ENCODE data around the gene ZNF691. TPM values are rescaled to one million over a fixed set of nuclear protein-coding genes. Genes with fewer than 3 reads are reported as not detected.
"Not testable (repeated sequence)": the region's sequence is repeated elsewhere in the genome, so short reads cannot be mapped to it uniquely, and the experiment has no call there.

Gene ZNF691
- total and polyA plus RNA-seq, 2 donors (not counting 3 experiments of a cell fraction or from before 2014, with no cell fraction given): 6.6 to 6.9 TPM

DNA sequence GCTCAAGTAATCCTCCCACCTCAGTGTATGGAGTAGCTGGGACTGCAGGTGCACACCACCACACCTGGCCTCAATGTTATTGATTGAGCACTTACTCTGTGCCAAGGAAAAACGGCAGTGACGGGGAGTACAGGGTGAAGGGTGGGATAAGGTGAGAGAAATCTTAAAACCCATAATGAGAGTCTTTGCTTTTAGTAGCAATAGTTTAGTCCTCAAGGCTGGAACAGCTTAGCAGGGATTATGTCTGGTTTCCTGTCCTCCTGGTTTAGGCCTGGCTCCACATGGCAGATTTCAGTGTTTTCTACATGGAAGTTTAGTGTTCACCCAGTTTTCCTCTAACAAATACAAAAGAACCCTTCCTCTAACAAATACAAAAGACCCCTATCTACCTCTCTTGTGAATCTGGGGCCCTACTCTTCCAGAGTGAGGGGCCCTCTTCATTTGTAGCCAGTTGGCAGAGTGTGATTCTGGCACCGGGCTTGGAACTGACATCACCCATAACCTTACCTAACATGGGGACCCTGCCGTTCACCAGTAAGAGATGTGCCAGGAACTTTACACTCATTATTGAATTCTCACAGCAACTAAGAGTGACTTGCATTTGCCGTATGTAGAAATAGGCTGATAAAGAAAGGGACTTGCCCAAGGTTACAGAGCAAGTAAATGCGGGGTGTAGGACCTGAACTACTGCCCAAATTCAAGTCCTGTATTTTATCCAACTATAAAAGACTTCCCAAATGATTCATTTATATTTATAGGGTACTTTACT lies 6.9 kb downstream of the ZNF691 start:
- no peak overlapping the region for H2AFZ ChIP-seq (ENCODE audit: low read depth, low read length)
- no peak overlapping the region for H3K27ac ChIP-seq (ENCODE audit: insufficient read depth, low read depth, low read length)
- no peak overlapping the region for H3K9ac ChIP-seq (replicated peaks; ENCODE audit: extremely low read depth, insufficient read depth, low read length)
- H4K20me1 ChIP-seq (replicated peaks; ENCODE audit: control insufficient read depth, extremely low read depth, insufficient read depth, low read length): no peaks in the 10 kb centered on the region
- H3K79me2 ChIP-seq (ENCODE audit: control insufficient read depth, insufficient read depth, low read length): no peaks in the 10 kb centered on the region
- H3K36me3 ChIP-seq (ENCODE audit: control insufficient read depth in 2 of 2, extremely low read depth in 1 of 2, insufficient read depth in 2 of 2, low read length in 2 of 2): peaks cover 0 to 17% of the 10 kb centered on the region in 2 experiments
- H3K4me3 ChIP-seq (replicated peaks in 1 of 3; ENCODE audit: insufficient read depth in 1 of 3, low read depth in 1 of 3, low read length in 3 of 3): no peak overlapping the region
- intact Hi-C loops (cut with micrococcal nuclease) (no loop called here), dilution Hi-C loops (cut with MboI; ENCODE audit: extremely low pct_ligation_motif_present, low sequenced_read_pairs) (no loop called here)
- no peaks in the 10 kb centered on the region for H3K4me1 ChIP-seq (ENCODE audit: control insufficient read depth, extremely low read depth, insufficient read depth, low read length)
- BruUV-seq (replicated peaks): no TSS peak
- TF ChIP-seq POLR2AphosphoS5 (IDR thresholded peaks at IDR 0.05; ENCODE audit: insufficient read depth, low read depth, low read length): no peak
- no peak for TF ChIP-seq GATA2 (IDR thresholded peaks at IDR 0.05; ENCODE audit: insufficient read depth, insufficient read length, low read depth, low read length)
- TF ChIP-seq, protein P1, sequence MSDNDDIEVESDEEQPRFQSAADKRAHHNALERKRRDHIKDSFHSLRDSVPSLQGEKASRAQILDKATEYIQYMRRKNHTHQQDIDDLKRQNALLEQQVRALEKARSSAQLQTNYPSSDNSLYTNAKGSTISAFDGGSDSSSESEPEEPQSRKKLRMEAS (IDR thresholded peaks at IDR 0.05; ENCODE audit: insufficient read depth, insufficient read length): no peak
- TF ChIP-seq POLR2A (IDR thresholded peaks at IDR 0.05; ENCODE audit: low read depth, low read length): no peak
- TF ChIP-seq JUN (IDR thresholded peaks at IDR 0.05; ENCODE audit: borderline replicate concordance, insufficient read depth, insufficient read length, low read depth): no peak
- no peak for TF ChIP-seq FOS (IDR thresholded peaks at IDR 0.05; ENCODE audit: borderline replicate concordance, insufficient read depth, low read length)
- TF ChIP-seq EZH2 (IDR thresholded peaks at IDR 0.05; ENCODE audit: borderline replicate concordance, low read depth, low read length, severe bottlenecking): no peak
- TF ChIP-seq, protein P2, sequence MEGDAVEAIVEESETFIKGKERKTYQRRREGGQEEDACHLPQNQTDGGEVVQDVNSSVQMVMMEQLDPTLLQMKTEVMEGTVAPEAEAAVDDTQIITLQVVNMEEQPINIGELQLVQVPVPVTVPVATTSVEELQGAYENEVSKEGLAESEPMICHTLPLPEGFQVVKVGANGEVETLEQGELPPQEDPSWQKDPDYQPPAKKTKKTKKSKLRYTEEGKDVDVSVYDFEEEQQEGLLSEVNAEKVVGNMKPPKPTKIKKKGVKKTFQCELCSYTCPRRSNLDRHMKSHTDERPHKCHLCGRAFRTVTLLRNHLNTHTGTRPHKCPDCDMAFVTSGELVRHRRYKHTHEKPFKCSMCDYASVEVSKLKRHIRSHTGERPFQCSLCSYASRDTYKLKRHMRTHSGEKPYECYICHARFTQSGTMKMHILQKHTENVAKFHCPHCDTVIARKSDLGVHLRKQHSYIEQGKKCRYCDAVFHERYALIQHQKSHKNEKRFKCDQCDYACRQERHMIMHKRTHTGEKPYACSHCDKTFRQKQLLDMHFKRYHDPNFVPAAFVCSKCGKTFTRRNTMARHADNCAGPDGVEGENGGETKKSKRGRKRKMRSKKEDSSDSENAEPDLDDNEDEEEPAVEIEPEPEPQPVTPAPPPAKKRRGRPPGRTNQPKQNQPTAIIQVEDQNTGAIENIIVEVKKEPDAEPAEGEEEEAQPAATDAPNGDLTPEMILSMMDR (IDR thresholded peaks at IDR 0.05; ENCODE audit: extremely low read depth in 1 of 2, insufficient read depth in 1 of 2, low read depth in 1 of 2, low read length in 2 of 2): no peak
- no peak for DNase-seq (ENCODE audit: low read depth, low spot score)
- POLR2A ChIA-PET: no interaction called here
- H3K27me3 ChIP-seq (ENCODE audit: control insufficient read depth in 2 of 2, insufficient read depth in 2 of 2, low read length in 2 of 2): peaks cover 0 to 1% of the 10 kb centered on the region in 2 experiments
- H3K4me2 ChIP-seq (ENCODE audit: insufficient read depth, low read length): no peak overlapping the region
- no peak for FAIRE-seq
- no peaks in the 10 kb centered on the region for H3K9me1 ChIP-seq (replicated peaks; ENCODE audit: control insufficient read depth, extremely low read depth, insufficient read depth, low read length)
- CTCF ChIA-PET: no interaction called here
- H3K9me3 ChIP-seq (replicated peaks; ENCODE audit: control insufficient read depth, insufficient read depth, low read length): no peaks in the 10 kb centered on the region

DNA sequence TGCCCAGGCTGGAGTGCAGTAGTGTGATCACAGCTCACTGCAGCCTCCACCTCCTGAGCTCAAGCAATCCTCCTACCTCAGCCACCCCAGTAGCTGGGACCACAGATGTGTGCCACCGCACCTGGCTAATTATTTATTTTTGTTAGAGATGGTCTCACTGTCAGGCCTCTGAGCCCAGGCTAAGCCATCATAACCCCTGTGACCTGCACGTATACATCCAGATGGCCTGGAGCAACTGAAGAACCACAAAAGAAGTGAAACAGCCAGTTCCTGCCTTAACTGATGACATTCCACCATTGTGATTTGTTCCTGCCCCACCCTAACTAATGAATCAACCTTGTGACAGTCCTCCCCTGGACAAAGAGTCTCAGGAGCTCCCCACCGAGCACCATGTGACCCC lies 10.1 kb downstream of the ZNF691 start:
- H2AFZ ChIP-seq (ENCODE audit: low read depth, low read length); H3K9me3 ChIP-seq (replicated peaks; ENCODE audit: control insufficient read depth, insufficient read depth, low read length); dilution Hi-C loops (cut with MboI; ENCODE audit: extremely low pct_ligation_motif_present, low sequenced_read_pairs); FAIRE-seq; H3K4me1 ChIP-seq (ENCODE audit: control insufficient read depth, extremely low read depth, insufficient read depth, low read length); POLR2A ChIA-PET; DNase-seq (ENCODE audit: low read depth, low spot score); H3K27ac ChIP-seq (ENCODE audit: insufficient read depth, low read depth, low read length); BruUV-seq (replicated peaks); H3K27me3 ChIP-seq (ENCODE audit: control insufficient read depth in 2 of 2, insufficient read depth in 2 of 2, low read length in 2 of 2); H4K20me1 ChIP-seq (replicated peaks; ENCODE audit: control insufficient read depth, extremely low read depth, insufficient read depth, low read length); H3K36me3 ChIP-seq (ENCODE audit: control insufficient read depth in 2 of 2, extremely low read depth in 1 of 2, insufficient read depth in 2 of 2, low read length in 2 of 2); intact Hi-C loops (cut with micrococcal nuclease); H3K4me2 ChIP-seq (ENCODE audit: insufficient read depth, low read length); H3K9me1 ChIP-seq (replicated peaks; ENCODE audit: control insufficient read depth, extremely low read depth, insufficient read depth, low read length); H3K79me2 ChIP-seq (ENCODE audit: control insufficient read depth, insufficient read depth, low read length); H3K4me3 ChIP-seq (replicated peaks in 1 of 3; ENCODE audit: insufficient read depth in 1 of 3, low read depth in 1 of 3, low read length in 3 of 3); H3K9ac ChIP-seq (replicated peaks; ENCODE audit: extremely low read depth, insufficient read depth, low read length): not testable (repeated sequence)
- CTCF ChIA-PET: interaction anchor here (0.9 to 1.0 kb wide), 2 partner anchors 10 to 217 kb away, joined by 3 to 8 read pairs; partner anchors contain the start of gene ZNF691

DNA sequence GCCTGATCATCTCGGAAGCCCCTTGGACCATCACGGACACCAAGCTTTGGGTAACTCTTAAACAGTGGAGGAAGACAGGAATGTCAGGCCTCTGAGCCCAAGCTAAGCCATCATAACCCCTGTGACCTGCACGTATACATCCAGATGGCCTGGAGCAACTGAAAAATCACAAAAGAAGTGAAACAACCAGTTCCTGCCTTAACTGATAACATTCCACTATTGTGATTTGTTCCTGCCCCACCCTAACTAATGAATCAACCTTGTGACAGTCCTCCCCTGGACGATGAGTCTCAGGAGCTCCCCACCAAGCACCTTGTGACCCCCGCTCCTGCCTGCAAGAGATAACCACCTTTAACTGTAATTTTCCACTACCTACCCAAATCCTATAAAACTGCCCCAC lies 13.0 kb downstream of the ZNF691 start:
- H3K27ac ChIP-seq (ENCODE audit: insufficient read depth, low read depth, low read length); H2AFZ ChIP-seq (ENCODE audit: low read depth, low read length); H3K4me2 ChIP-seq (ENCODE audit: insufficient read depth, low read length); H3K9me3 ChIP-seq (replicated peaks; ENCODE audit: control insufficient read depth, insufficient read depth, low read length); intact Hi-C loops (cut with micrococcal nuclease); POLR2A ChIA-PET; H3K4me1 ChIP-seq (ENCODE audit: control insufficient read depth, extremely low read depth, insufficient read depth, low read length); dilution Hi-C loops (cut with MboI; ENCODE audit: extremely low pct_ligation_motif_present, low sequenced_read_pairs); H3K9ac ChIP-seq (replicated peaks; ENCODE audit: extremely low read depth, insufficient read depth, low read length); H3K4me3 ChIP-seq (replicated peaks in 1 of 3; ENCODE audit: insufficient read depth in 1 of 3, low read depth in 1 of 3, low read length in 3 of 3); DNase-seq (ENCODE audit: low read depth, low spot score); H3K79me2 ChIP-seq (ENCODE audit: control insufficient read depth, insufficient read depth, low read length); H4K20me1 ChIP-seq (replicated peaks; ENCODE audit: control insufficient read depth, extremely low read depth, insufficient read depth, low read length); H3K9me1 ChIP-seq (replicated peaks; ENCODE audit: control insufficient read depth, extremely low read depth, insufficient read depth, low read length); H3K36me3 ChIP-seq (ENCODE audit: control insufficient read depth in 2 of 2, extremely low read depth in 1 of 2, insufficient read depth in 2 of 2, low read length in 2 of 2); FAIRE-seq; BruUV-seq (replicated peaks): not testable (repeated sequence)
- H3K27me3 ChIP-seq (ENCODE audit: control insufficient read depth in 2 of 2, insufficient read depth in 2 of 2, low read length in 2 of 2): peaks cover 9 to 14% of the 10 kb centered on the region in 2 experiments
- CTCF ChIA-PET: interaction anchor here (1.3 kb wide), 1 partner anchor 54 kb away, joined by 3 read pairs; no protein-coding TSS in a partner anchor

Measured in endothelial cell of umbilical vein (primary cell).